HG03432 (cell line): ENCODE data around the gene MRPL2.
"Not testable (repeated sequence)": the region's sequence is repeated elsewhere in the genome, so short reads cannot be mapped to it uniquely, and the experiment has no call there.

Experiments used
- ATAC-seq: cut with Tn5 transposase; IDR thresholded peaks from one replicate; pipeline ENCODE4 v1.9.1; 2021; ENCODE audit warnings: mild to moderate bottlenecking, moderate library complexity; ENCODE audit not compliant: unreplicated experiment

Gene MRPL2

GRCh38 chr6:43082806-43083655 lies 23.8 kb upstream of the MRPL2 start:
- no peak for ATAC-seq

DNA sequence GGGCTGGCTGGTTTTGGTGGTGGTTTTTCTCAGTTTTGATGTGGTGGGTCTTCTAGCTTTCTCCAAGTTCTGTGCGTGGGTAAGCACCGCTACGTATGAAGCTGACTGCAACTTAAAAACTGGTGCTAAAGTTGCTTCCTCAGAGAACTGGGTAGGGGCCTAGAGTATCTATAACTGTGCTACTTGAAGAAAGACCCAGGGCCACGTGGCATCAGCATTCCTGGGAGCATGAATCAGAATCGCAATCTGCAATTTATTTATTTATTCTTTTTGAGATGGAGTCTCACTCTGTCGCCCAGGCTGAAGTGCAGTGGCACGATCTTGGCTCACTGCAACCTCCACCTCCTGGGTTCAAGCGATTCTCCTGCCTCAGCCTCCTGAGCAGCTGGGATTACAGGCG lies 22.7 kb upstream of the MRPL2 start:
- not testable (repeated sequence) for ATAC-seq

DNA sequence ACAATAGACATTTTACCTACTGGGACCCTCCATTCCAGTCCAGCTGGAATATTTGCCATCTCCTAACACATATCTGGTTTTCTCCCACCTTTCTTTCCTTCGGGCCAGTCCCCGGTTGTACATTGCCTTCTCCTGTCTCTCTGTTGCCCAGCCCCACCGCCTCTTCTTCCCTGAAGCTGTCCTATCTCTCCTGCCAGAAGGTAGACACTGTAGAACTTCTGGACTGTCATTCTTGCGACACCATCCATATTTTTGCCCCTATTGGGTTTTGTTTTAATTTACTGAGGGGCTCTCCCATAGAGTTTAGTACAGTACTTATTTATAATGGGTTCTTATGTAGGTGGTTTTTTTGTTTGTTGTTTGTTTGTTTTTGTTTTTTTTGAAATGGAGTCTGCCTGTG lies 21.8 kb upstream of the MRPL2 start:
- no peak for ATAC-seq

GRCh38 chr6:43078691-43079090 lies 19.5 kb upstream of the MRPL2 start:
- ATAC-seq: no peak

- ATAC-seq: no peak
These were observed 18.8 kb upstream of the MRPL2 start for GRCh38 chr6:43077981-43078511.

DNA sequence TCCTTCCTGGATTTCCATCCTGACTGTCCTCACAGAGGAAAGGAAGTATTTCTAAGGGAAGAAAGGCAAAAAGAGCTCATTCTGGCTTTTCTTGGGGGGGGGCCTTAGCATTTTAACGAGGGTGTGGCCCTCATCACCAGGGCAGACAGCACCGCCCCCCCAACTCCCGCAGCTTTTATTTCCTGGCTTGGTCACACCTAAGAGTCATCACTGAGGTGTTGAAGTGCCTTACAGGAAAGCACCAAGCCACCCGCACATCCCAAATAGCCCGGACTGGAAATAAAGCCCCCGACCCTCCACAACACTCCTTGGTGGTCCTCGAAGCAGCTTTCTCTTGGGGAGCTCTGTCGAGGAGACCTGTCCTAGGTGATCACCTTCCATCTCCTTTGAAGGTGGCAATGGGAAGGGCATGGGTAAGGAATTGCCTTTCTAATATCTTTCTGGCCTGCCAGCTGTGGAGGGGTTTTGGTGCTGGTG lies 18.1 kb upstream of the MRPL2 start:
- ATAC-seq: no peak

GRCh38 chr6:43076464-43077332 lies 17.5 kb upstream of the MRPL2 start:
- ATAC-seq: no peak

DNA sequence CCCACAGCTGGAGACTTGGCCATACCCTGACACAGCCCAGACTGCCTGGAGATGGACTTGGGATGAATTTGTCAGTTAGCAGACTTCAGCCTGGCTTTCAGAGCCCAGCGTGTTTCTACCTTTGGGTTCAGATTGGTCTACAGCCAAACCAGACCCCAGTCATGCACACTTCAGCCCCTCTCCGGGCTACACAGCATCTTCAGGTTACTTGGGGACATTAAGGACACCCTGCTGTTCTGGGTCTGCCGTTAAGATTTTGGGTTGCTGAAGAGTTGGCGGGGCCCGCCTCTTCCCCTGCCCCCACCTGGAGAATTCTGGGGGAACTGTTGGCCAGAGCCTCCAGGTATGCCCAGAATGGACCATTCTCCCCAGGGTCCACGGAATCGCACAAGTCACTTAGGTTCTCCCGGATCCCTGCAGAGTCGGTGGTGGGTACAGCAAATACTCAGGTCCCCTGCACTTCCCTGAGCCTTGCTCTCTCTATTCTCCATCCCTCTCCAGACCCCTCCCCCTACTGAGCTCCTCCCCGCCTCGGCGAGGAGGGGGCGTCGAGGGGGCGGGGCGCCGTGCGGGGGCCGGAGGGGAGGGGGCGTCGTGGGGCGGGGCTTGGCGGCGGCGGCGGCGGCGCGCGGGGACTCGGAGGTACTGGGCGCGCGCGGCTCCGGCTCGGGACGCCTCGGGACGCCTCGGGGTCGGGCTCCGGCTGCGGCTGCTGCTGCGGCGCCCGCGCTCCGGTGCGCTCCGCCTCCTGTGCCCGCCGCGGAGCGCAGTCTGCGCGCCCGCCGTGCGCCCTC lies 16.6 kb upstream of the MRPL2 start, which contains the start of gene PTK7:
Gene PTK7 (plus strand): TSS at position 645 of the 794 bp plus-strand sequence. CDS start 175 bp downstream, outside the sequence.
- no peak for ATAC-seq

DNA sequence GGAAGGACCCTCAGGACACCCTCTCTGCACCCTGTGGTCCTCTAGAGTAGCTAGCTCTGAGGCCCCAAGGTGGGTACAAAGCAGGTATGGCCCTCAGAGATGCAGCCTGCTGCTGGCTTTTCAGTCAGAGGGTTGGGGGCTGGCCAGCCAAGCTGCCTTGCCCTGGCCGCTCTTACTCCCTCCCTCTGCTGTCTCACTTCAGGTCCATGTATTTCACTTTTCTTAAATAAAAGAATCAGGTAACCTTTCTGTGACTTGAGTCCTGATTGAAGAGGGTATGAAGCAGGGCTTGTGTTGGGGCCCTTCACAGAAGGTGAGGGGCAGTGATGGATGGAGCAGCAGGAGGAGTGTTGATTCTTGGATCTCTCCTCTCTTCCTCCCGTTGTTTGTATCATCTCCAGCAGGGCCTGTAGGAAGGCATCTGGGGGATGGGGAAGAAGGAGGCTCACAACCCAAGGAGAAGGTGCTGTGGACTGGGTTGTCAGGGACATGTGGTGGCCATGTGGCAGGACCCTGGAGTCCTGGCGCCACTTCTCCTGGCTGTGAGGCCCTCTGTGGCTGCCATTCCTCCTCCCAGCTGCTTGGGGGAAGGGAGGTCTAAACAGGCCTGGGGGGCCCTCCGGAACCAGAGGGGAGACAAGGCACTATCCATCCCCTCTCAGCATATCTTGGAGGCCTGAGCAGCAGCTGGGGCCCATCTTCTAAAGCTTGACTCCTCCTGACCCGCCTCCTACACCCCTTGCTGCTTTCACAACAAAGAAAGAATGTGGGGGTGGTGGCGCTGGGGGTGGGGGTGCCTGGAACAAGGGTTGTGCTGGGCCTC lies 15.8 kb upstream of the MRPL2 start:
- no peak for ATAC-seq

DNA sequence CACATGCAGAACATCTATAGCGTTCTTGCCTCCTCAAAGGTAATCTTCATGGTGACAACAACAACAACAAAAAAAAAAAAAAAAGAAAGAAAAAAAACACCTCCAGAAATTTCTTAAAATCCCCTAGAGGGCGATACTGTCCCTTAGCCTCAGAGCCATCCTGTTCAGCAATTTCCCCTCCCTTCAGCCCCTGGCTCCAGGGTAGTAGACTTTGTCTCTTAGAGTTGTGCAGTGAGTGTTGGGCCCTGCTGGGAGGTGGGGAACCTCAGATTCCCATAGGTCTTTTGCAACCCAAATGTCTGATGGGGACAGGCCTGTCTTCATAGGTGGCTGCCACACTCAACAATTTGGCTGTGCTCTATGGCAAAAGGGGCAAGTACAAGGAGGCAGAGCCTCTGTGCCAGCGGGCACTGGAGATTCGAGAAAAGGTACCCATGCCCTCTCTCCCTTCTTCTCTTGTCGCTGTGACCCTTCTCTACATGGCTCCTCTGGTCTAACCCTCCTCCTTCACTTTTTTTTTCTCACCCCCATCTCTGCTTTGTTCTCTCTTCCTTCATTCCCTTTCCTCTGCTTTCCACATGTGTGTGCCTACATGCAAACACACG lies 10.9 kb upstream of the MRPL2 start:
- ATAC-seq: no peak

GRCh38 chr6:43062818-43063217 lies 3.6 kb upstream of the MRPL2 start:
- ATAC-seq: no peak

GRCh38 chr6:43061861-43062260 lies 2.6 kb upstream of the MRPL2 start:
- no peak for ATAC-seq

- no peak for ATAC-seq
These were observed 1.8 kb upstream of the MRPL2 start for GRCh38 chr6:43060755-43061633.

DNA sequence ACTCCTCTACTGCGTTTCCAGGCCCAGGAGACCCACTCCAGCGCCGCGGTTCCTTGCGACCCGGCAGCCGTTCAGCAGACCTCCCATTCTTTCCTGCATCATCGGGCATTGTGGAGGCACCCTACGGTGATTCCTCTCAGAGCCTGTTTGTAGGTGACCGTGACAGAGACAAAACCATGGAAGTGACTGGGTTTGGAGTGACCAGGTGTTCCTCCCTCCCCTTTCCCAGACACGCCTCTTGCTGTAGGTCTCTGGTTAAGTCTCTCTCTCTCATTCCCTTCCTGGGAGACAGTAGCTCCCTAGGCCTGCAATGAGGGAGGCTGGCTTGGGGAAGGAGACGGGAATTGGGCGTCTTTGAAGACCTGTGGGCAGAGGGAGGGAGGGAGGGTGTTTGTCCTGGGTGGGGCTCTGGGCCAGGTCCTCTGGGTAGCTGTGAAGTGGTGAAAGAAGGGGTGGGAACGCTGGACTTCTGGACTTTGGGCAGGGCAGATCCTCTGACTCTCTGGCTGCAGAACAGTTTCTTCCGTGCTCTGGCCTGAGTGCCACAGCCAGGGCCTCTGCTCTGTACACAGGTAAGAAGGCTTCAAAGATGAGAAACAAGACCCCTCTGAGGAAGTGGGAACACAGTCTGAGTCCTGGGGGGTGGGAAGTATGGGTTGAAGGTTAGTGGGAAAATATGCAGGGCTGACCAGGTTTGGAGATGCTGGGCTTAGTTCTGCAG lies 960 bp upstream of the MRPL2 start:
- no peak for ATAC-seq

GRCh38 chr6:43058531-43058930 lies 703 bp downstream of the MRPL2 start:
- no peak for ATAC-seq

DNA sequence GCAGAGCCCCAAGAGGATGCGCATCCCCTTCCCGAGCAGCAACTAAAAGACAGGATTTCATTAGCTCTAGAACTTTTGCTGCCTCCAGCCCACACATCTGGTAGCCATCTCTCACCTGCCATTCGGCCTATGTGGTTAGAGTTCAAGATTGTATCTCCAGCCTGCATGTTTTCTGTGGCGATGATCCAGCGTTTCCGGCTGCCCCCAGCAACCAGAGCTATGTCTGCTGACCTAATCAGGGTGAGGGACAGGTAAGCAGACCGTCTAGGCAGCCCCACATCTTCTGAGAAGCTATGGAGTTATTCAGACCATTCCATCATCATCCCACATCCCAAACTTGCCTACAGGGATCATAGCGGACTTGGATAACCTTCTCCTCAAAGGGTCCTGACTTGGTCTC lies 3.3 kb downstream of the MRPL2 start:
- no peak for ATAC-seq

- ATAC-seq: no peak
These were observed 4.9 kb downstream of the MRPL2 start for GRCh38 chr6:43054206-43054943.
